HG03442 (cell line): ENCODE measurements around the gene TTYH1.

ENCODE experiments used
- ATAC-seq: cut with Tn5 transposase; IDR thresholded peaks from one replicate; pipeline ENCODE4 v1.9.1; 2021; ENCODE audit warnings: mild to moderate bottlenecking, moderate library complexity; ENCODE audit not compliant: unreplicated experiment

Gene TTYH1

GRCh38 chr19:54421169-54421516 lies 5.9 kb downstream of the TTYH1 start:
- ATAC-seq = no peak

- ATAC-seq = no peak
Measured at GRCh38 chr19:54421521-54421920, 6.3 kb downstream of the TTYH1 start.

GRCh38 chr19:54422136-54422535 lies 6.9 kb downstream of the TTYH1 start:
- ATAC-seq = no peak

- ATAC-seq = no peak
Measured at GRCh38 chr19:54424201-54424600, 8.9 kb downstream of the TTYH1 start.

- no peak for ATAC-seq
Measured at GRCh38 chr19:54424660-54425381, 9.6 kb downstream of the TTYH1 start.

GRCh38 chr19:54425382-54425723 lies 10.1 kb downstream of the TTYH1 start:
- ATAC-seq = no peak

GRCh38 chr19:54426291-54426931 lies 11.1 kb downstream of the TTYH1 start:
- no peak for ATAC-seq

GRCh38 chr19:54427586-54427985 lies 12.3 kb downstream of the TTYH1 start:
- no peak for ATAC-seq

GRCh38 chr19:54428323-54429175 lies 13.3 kb downstream of the TTYH1 start:
- ATAC-seq = no peak

GRCh38 chr19:54429176-54429495 lies 13.9 kb downstream of the TTYH1 start:
- ATAC-seq = no peak

GRCh38 chr19:54429545-54430227 lies 14.4 kb downstream of the TTYH1 start:
- ATAC-seq = no peak

GRCh38 chr19:54430306-54431254 lies 15.3 kb downstream of the TTYH1 start:
- ATAC-seq = no peak

- ATAC-seq = no peak
Measured at GRCh38 chr19:54431255-54431838, 16.1 kb downstream of the TTYH1 start.

- no peak for ATAC-seq
Measured at GRCh38 chr19:54432144-54432738, 17.0 kb downstream of the TTYH1 start.

GRCh38 chr19:54433697-54434096 lies 18.4 kb downstream of the TTYH1 start:
- no peak for ATAC-seq

GRCh38 chr19:54434112-54434872 lies 19.0 kb downstream of the TTYH1 start:
- ATAC-seq = no peak

- no peak for ATAC-seq
Measured at GRCh38 chr19:54434873-54435214, 19.6 kb downstream of the TTYH1 start.

GRCh38 chr19:54435551-54436016 lies 20.3 kb downstream of the TTYH1 start:
- ATAC-seq = no peak

GRCh38 chr19:54436031-54436523 lies 20.8 kb downstream of the TTYH1 start:
- no peak for ATAC-seq
